Retinal pigment epithelial cell (primary cell): Measurements from ENCODE around the gene TAS1R2.

ENCODE experiments used
- DNase-seq: peaks from one replicate; pipeline ENCODE4 v3.0.0-alpha.2; 2010; ENCODE audit warnings: low read depth
- H3K4me3 ChIP-seq: 2 replicates; pipeline ENCODE4 v1.5.1; 2011; ENCODE audit warnings: mild to moderate bottlenecking, low read length, control low read depth, moderate library complexity
- TF ChIP-seq, protein P1 (sequence below): conservative IDR thresholded peaks from 2 replicates; pipeline ENCODE4 v1.5.1; 2011; ENCODE audit warnings: low read depth, low read length, control low read depth, inconsistent platforms

Gene TAS1R2

DNA sequence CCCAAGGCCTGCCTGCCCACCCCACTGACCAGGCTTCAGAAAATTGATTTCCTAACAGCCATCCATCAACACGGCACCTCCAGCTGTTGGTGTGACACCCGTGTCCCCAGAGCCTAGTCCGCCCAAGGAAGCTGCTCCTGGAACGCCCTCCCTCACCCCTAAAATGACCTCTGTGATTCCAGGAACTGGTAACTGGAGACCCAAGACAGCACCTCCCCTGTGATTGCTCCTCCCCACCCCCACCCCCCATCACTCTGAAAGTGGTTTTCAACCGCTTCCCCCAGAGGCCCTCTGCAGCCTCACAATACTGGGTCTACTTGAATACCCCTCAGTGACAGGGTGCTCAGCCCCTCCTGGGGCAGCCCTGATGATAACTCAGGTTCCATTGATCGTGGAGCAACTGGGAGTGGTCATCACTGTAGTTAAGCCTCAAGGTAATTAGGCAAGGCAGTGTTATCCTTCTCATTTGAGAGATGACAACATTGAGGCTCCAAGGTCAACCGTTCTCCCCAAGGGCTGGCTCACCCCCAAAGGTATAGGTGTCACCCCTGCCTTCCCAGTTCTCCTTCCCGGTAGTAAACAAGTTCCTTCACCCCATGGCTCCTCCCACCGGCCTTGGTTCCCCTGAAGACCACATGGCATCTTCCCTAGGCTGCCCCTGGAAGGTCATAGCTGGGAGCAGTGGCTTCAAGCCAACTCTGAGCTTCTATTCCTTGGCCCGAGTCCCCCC is 52.0 kb downstream of the TAS1R2 start:
- TF ChIP-seq, protein P1, sequence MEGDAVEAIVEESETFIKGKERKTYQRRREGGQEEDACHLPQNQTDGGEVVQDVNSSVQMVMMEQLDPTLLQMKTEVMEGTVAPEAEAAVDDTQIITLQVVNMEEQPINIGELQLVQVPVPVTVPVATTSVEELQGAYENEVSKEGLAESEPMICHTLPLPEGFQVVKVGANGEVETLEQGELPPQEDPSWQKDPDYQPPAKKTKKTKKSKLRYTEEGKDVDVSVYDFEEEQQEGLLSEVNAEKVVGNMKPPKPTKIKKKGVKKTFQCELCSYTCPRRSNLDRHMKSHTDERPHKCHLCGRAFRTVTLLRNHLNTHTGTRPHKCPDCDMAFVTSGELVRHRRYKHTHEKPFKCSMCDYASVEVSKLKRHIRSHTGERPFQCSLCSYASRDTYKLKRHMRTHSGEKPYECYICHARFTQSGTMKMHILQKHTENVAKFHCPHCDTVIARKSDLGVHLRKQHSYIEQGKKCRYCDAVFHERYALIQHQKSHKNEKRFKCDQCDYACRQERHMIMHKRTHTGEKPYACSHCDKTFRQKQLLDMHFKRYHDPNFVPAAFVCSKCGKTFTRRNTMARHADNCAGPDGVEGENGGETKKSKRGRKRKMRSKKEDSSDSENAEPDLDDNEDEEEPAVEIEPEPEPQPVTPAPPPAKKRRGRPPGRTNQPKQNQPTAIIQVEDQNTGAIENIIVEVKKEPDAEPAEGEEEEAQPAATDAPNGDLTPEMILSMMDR: no peak
- DNase-seq: no peak
- H3K4me3 ChIP-seq: no peak overlapping the region

DNA sequence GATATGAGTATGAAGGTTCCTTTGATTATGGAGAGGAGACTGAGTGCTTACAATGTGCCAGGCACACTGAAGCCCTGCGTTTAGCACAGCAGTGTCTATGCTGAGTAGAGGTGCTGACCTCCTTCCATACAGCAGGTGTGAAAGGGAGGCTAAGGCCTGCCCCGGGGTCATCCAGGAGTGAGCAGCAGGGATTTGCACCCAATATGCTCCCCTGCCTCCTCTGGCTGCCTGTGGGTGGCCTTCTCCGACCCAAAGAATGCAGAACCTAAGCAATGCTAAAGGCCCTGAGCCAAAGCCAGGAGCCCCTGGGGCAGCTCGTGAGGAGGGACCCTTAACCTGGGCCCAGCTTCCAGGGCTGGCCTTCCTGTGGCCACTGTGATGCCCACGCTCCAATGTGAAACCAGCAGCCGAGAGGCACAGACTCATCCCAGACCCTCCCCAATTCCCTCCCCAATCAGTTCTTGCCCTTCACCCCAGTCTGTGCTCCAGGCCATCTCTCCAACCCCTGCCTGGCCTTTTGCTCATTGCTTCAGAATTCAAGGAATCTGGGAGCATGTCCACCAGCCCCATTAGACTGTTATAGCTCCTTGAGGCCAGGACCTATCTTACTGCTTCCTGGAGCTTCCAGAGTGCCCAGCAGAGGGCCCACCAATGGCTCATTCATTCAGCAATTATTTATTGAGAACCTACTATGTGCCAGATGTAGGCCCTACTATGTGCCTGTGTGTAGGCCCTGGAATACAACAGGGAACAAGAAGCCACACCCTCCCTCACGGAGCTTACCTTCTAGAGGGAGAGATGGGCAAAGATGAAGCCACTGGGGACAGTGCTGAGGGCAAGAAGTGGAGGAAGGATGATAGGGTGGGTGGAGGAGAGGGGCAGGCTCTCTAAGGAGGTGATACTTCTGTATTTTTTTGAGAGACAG is 53.3 kb downstream of the TAS1R2 start:
- TF ChIP-seq, protein P1: no peak
- no peak overlapping the region for H3K4me3 ChIP-seq
- DNase-seq: no peak

DNA sequence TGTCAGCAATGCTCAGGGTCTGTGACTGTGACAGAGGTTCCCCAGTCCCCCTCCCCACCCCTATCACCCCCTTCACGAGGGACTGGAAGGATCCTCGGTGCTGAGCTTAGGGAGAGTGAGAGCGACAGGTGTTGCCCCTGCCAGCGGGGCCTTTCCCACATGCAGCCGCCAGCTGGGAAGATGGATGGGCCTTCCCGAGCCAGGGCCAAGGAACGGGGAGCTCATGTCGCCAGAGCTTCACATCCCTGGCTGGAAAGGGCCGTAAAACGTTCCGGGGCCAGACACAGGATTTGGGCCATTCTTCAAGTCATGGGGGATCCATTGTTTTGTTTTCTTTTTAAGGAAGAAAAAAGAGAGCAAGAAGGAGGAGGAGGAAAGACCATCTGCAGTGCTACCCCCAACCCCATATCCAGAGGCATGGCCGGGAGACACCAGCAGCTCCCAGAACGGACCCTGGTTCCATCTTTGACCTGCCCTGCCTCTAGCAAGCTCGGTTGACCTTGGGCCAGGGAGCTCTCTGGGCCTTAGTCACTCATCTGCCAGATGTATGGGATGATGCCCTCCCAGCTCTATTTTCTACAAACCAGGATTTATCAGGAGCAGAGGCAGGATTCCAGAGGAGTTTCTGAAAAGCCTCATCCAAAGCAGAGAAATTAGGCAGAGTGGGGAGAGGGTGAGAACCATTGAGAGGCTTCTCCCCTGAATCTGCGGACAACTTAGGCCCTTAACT is 54.1 kb downstream of the TAS1R2 start:
- TF ChIP-seq, protein P1: no peak
- no peak for DNase-seq
- no peak overlapping the region for H3K4me3 ChIP-seq

DNA sequence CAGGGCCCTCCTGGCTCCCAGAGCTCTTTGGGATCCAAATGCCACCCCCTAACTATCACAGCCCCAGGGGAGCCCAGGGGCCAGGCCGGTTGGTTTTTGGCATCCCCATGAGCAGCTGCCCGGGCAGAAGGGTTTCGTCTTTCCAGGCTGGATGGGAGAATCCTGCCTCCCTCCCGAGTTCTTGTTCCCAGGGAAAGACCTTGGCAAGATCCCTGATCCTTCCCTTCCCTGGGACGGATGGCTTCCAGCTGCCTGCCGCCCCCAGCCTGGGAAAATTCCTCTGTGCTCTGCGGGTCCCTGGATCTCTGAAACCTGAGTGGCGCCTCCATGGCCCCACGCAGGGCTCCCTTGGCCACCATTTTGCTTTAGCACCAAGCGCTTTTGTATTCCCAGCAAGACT is 55.6 kb downstream of the TAS1R2 start:
- DNase-seq: no peak

DNA sequence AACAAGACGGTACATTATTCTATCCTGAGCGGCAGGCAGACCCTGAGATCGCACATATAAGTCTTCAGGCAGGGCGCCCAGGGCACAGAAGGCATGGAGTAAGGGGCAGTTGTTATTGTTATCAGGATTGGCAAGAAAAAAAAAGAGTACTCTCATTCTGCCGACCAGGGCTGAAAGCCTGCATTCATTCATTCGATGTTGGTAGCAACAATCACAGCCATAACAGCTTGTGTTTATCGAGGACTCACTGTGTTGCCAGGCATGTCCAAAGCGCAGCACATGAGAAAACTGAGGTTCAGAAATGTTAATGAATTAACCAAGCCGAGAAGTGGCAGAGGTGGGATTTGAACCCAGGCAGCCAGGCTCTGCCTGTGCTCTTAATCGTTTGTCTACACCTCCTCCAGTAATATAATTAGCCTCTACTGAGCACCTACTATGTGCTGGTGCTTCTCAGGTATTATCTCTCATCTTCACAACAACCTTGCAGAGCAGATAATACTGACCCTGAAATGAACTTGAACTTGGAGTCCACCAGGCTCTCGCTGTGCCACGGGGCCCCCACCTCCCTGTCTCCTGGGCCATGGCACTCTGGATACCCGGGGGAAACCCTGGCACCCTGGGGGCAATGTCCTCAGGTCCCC is 56.2 kb downstream of the TAS1R2 start:
- TF ChIP-seq, protein P1: no peak
- DNase-seq: no peak
- no peak overlapping the region for H3K4me3 ChIP-seq

More for the DNA sequence above, 55.6 kb downstream of the TAS1R2 start:
- TF ChIP-seq, protein P1: no peak
- H3K4me3 ChIP-seq: no peak overlapping the region

DNA sequence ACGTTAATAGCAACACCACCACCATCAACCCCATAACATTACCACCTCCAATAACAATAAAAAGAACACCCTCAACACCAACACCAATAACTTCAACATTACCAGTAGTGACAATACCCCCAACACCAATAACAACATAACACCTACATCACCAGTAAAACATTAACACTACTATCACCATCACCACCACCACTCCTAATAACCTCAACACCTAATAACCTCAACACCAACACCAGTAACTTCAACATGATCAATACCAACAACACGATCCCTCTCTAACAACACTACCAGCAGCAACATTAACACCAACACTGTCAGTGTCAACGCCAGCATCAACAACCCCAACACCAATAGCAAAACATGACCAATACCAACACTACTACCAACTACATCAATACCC is 57.2 kb downstream of the TAS1R2 start:
- TF ChIP-seq, protein P1: no peak
- H3K4me3 ChIP-seq: no peak overlapping the region

More for the DNA sequence above, 57.2 kb downstream of the TAS1R2 start:
- no peak for DNase-seq
